ENCODE measurements around the gene AK3. TPM values are rescaled to one million over a fixed set of nuclear protein-coding genes. Genes with fewer than 3 reads are reported as not detected.

The AK3 gene
- total and polyA plus RNA-seq, 2 of the 8 experiments (the other 6 are each of a cell fraction or from before 2014, with no cell fraction given): 8.9 to 30.0 TPM

GRCh38 chr9:4721736-4722135 lies 19.3 kb downstream of the AK3 start:
- Histone ChIP-seq H3K9me3 (ENCODE audit: insufficient read depth in 2 of 2, low read depth in 1 of 2, low read length in 1 of 2) (no peaks in the 10 kb centered on the region), H3K9ac (replicated peaks in 1 of 4; ENCODE audit: extremely low read depth in 1 of 4, low read depth in 3 of 4, low read length in 3 of 4) (no peak overlapping the region), H3K4me3 (ENCODE audit: extremely low read depth in 1 of 4, insufficient read depth in 2 of 4, low read depth in 3 of 4, low read length in 4 of 4) (no peak overlapping the region), H2BK5ac (ENCODE audit: low read depth, low read length) (no peak overlapping the region), H2BK15ac (ENCODE audit: low read length) (no peak overlapping the region), H3K27ac (ENCODE audit: low read depth, low read length) (no peak overlapping the region), H2AK5ac (ENCODE audit: low read depth, low read length) (no peak overlapping the region), H3K23me2 (ENCODE audit: low read depth, low read length) (no peaks in the 10 kb centered on the region), H2BK12ac (ENCODE audit: low read depth, low read length) (no peak overlapping the region), H3K56ac (replicated peaks; ENCODE audit: insufficient read length, low read depth, low read length) (no peak overlapping the region), H3K4ac (replicated peaks; ENCODE audit: insufficient read length, low read depth, low read length) (no peak overlapping the region), H3K36me3 (ENCODE audit: control insufficient read depth in 2 of 4, insufficient read depth in 4 of 4, low read length in 3 of 4) (peaks cover 2 to 30% (median 16%) of the 10 kb centered on the region in 4 experiments; a peak in 7 of 8 replicates), H3K4me1 (replicated peaks in 1 of 4; ENCODE audit: control insufficient read depth in 3 of 4, insufficient read depth in 4 of 4, low read length in 3 of 4) (no peaks in the 10 kb centered on the region), H3K23ac (ENCODE audit: insufficient read length) (no peak overlapping the region), H2AFZ (ENCODE audit: low read length) (no peak overlapping the region), H4K91ac (replicated peaks; ENCODE audit: insufficient read length, low read length) (no peak overlapping the region), H3K79me2 (ENCODE audit: control insufficient read depth in 1 of 2, insufficient read depth in 2 of 2, low read length in 2 of 2) (no peaks in the 10 kb centered on the region), H3K4me2 (ENCODE audit: insufficient read depth in 1 of 2, low read depth in 2 of 2, low read length in 2 of 2) (no peak overlapping the region), H2BK20ac (ENCODE audit: low read length) (no peak overlapping the region), H3K18ac (ENCODE audit: extremely low read depth, low read length) (no peak overlapping the region), H3K14ac (ENCODE audit: insufficient read length) (no peak overlapping the region), H4K8ac (ENCODE audit: extremely low read depth, insufficient read depth, low read length) (no peak overlapping the region), H3K27me3 (replicated peaks in 1 of 4; ENCODE audit: control insufficient read depth in 3 of 4, extremely low read depth in 1 of 4, insufficient read depth in 3 of 4, low read length in 3 of 4) (no peaks in the 10 kb centered on the region), H3K79me1 (ENCODE audit: low read depth, low read length) (no peaks in the 10 kb centered on the region), H4K5ac (ENCODE audit: insufficient read length, low read depth, low read length) (no peak overlapping the region), H2BK120ac (replicated peaks; ENCODE audit: low read depth, low read length) (no peak overlapping the region), H4K20me1 (replicated peaks in 1 of 2; ENCODE audit: control insufficient read depth in 1 of 2, insufficient read depth in 2 of 2, low read length in 2 of 2) (no peaks in the 10 kb centered on the region)
- WGBS, 2 experiments (ENCODE audit: extremely low coverage in 1 of 2, insufficient coverage in 1 of 2, insufficient read length in 1 of 2, insufficient replicate concordance in 2 of 2, low coverage in 1 of 2, low lambda C conversion rate in 2 of 2, missing lambda C conversion rate in 1 of 2): 81% methylated on average over 4 of the region's 4 CpGs; no CpG with 5 or more reads in 1 of the 2 experiments
- no peak for FAIRE-seq
- TF ChIP-seq SIX5 (IDR thresholded peaks at IDR 0.05; ENCODE audit: low read depth, low read length): no peak
- no peak for TF ChIP-seq BACH1 (IDR thresholded peaks at IDR 0.05; ENCODE audit: low read length)
- TF ChIP-seq POLR2A (IDR thresholded peaks at IDR 0.05; ENCODE audit: control extremely low read depth in 1 of 2, low read depth in 2 of 2, low read length in 2 of 2): no peak
- no peak for TF ChIP-seq ATF2 (IDR thresholded peaks at IDR 0.05; ENCODE audit: low read length)
- TF ChIP-seq TCF12 (IDR thresholded peaks at IDR 0.05; ENCODE audit: low read depth, low read length): no peak
- no peak for TF ChIP-seq SP4 (IDR thresholded peaks at IDR 0.05; ENCODE audit: low read length)
- no peak for DNase-seq (ENCODE audit: low read depth in 1 of 2, low spot score in 2 of 2)
- ChIA-PET CTCF (ENCODE audit: partially characterized antibody) (no interaction called here), POLR2A (ENCODE audit: partially characterized antibody) (no interaction called here)

Measured in H1 (cell line).